ENCODE results near the gene RNF10. TPM values are rescaled to one million over a fixed set of nuclear protein-coding genes. Genes with fewer than 3 reads are reported as not detected.

The RNF10 gene
- total RNA-seq, 1 experiment from 2014 or later = 153 TPM

- Mint-ChIP-seq H3K27me3 (ENCODE audit: low read depth) (no peaks in the 10 kb centered on the region), H3K4me3 (no peak overlapping the region), H3K36me3 (ENCODE audit: insufficient read depth in 1 of 3, low read depth in 3 of 3) (peaks cover 12 to 39% (median 28%) of the 10 kb centered on the region in 3 experiments), H3K27ac (peak overlapping the region in 1 of 3 experiments; percentile 69; a peak in 2 of 7 replicates), H3K9me3 (no peaks in the 10 kb centered on the region), H3K4me1 (peaks cover 18 to 33% of the 10 kb centered on the region in 2 experiments)
- H4K20me1 ChIP-seq (ENCODE audit: control insufficient read depth, insufficient read depth, insufficient read length) = peaks cover 2% of the 10 kb centered on the region
- no peak overlapping the region for H2BK12ac ChIP-seq (ENCODE audit: insufficient read length, low read depth, low read length)
- H3K14ac ChIP-seq (ENCODE audit: insufficient read depth, low read length) = no peak overlapping the region
- no peak for TF ChIP-seq CTCF (conservative IDR thresholded peaks at IDR 0.05)
- no peak overlapping the region for H3T11ph ChIP-seq (ENCODE audit: low read length)
- H2BK5ac ChIP-seq (ENCODE audit: insufficient read length, low read length) = no peak overlapping the region
- peaks cover 46% of the 10 kb centered on the region; the same call in 1 of the 2 replicates for H3K79me2 ChIP-seq (ENCODE audit: insufficient read depth, low read length)
- no peak overlapping the region for H2AFZ ChIP-seq (ENCODE audit: low read length)
- H3K23me2 ChIP-seq (ENCODE audit: insufficient read length, low read depth, low read length, poor library complexity, severe bottlenecking) = peaks cover 6% of the 10 kb centered on the region
- no peak overlapping the region for H4K8ac ChIP-seq (replicated peaks; ENCODE audit: insufficient read length, low read depth, low read length)
- H4K91ac ChIP-seq (ENCODE audit: insufficient read length, low read depth, low read length) = no peak overlapping the region
- peak overlapping the region; percentile 24 for H3K4me2 ChIP-seq (ENCODE audit: insufficient read depth, insufficient read length, low read length)
- no peak overlapping the region for H3K23ac ChIP-seq (ENCODE audit: insufficient read length, low read depth, low read length)
- H2AK5ac ChIP-seq (ENCODE audit: insufficient read length, low read length) = no peak overlapping the region
- no peaks in the 10 kb centered on the region for H3K79me1 ChIP-seq (ENCODE audit: insufficient read depth, low read depth, low read length, poor library complexity, severe bottlenecking)
- DNase-seq = no peak
- H3K9me3 ChIP-seq (ENCODE audit: control insufficient read depth, low read depth, low read length) = no peaks in the 10 kb centered on the region
- no CpG with 5 or more reads among the region's 4 CpGs for WGBS (ENCODE audit: extremely low coverage, insufficient read length, low lambda C conversion rate)
- no peak overlapping the region for H2BK120ac ChIP-seq (ENCODE audit: low read depth, low read length, poor library complexity, severe bottlenecking)
- no peak overlapping the region for H2BK15ac ChIP-seq (ENCODE audit: low read depth, low read length)
- no peaks in the 10 kb centered on the region for H3K27me3 ChIP-seq (ENCODE audit: insufficient read depth, low read length)
- no peaks in the 10 kb centered on the region for H3K4me1 ChIP-seq (ENCODE audit: insufficient read depth, low read length)
- no peak overlapping the region for H2BK20ac ChIP-seq (ENCODE audit: low read depth, low read length, poor library complexity, severe bottlenecking)
- H3K4ac ChIP-seq (ENCODE audit: low read depth, low read length) = no peak overlapping the region
- H3K9ac ChIP-seq (ENCODE audit: extremely low read depth, insufficient read length, low read length) = peak overlapping the region; percentile 11
- no peak overlapping the region for H3K27ac ChIP-seq (ENCODE audit: insufficient read length, low read depth, low read length)
- no peak overlapping the region for H3K56ac ChIP-seq (ENCODE audit: insufficient read length, low read depth, low read length)
- no peak overlapping the region for H4K5ac ChIP-seq (ENCODE audit: insufficient read length, low read depth, low read length)
- no peak overlapping the region for H3K18ac ChIP-seq (ENCODE audit: insufficient read length, low read depth, low read length)
Measured at GRCh38 chr12:120537856-120538220, 3.7 kb downstream of the RNF10 start.

Data from H9 (cell line).